Keratinocyte (primary cell): ENCODE data around the gene KIF13A.

Source experiments
- EZH2 ChIP-seq: IDR thresholded peaks from one replicate; pipeline ENCODE4 v1.6.1; 2012; ENCODE audit warnings: inconsistent platforms, mild to moderate bottlenecking, low read length, moderate library complexity
- TF ChIP-seq, protein P1 (sequence below), 3 experiments: IDR thresholded peaks in 1 of 3; conservative IDR thresholded peaks in 1 of 3; optimal IDR thresholded peaks in 1 of 3; 2 replicates in 2 of 3; 3 replicates in 1 of 3; pipeline versions ENCODE3 to v1.5.1; 2011; ENCODE audit warnings: low read length in 3 of 3, mild to moderate bottlenecking in 3 of 3, moderate library complexity in 2 of 3, control low read depth in 1 of 3, inconsistent platforms in 1 of 3; ENCODE audit not compliant: insufficient read depth in 2 of 3; ENCODE audit errors: extremely low read depth in 1 of 3

DNA sequence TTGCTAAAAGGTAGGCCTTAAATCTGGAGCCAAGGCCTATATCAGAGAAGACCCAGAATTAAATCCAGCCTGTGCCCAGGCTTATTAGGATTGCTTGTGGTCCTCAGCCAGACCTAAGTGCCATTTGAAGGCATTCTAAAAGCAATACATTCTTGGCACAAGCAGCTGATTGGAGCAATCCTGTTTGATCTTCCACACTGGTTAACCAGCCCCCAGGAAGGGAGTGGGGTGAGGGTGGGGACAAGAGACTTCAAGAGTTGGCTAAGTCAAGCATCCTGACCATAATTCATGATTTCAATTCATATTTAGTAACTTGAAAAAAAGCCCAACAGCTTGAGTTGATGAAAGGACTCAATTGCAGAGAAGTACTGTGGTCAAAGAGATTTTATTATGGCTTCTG, 128.9 kb downstream of the KIF13A start:
- TF ChIP-seq, protein P1, sequence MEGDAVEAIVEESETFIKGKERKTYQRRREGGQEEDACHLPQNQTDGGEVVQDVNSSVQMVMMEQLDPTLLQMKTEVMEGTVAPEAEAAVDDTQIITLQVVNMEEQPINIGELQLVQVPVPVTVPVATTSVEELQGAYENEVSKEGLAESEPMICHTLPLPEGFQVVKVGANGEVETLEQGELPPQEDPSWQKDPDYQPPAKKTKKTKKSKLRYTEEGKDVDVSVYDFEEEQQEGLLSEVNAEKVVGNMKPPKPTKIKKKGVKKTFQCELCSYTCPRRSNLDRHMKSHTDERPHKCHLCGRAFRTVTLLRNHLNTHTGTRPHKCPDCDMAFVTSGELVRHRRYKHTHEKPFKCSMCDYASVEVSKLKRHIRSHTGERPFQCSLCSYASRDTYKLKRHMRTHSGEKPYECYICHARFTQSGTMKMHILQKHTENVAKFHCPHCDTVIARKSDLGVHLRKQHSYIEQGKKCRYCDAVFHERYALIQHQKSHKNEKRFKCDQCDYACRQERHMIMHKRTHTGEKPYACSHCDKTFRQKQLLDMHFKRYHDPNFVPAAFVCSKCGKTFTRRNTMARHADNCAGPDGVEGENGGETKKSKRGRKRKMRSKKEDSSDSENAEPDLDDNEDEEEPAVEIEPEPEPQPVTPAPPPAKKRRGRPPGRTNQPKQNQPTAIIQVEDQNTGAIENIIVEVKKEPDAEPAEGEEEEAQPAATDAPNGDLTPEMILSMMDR (optimal IDR thresholded peaks at IDR 0.05 in 1 of 3, IDR thresholded peaks at IDR 0.05 in 1 of 3, conservative IDR thresholded peaks at IDR 0.05 in 1 of 3; ENCODE audit: extremely low read depth in 1 of 3, insufficient read depth in 2 of 3, low read length in 3 of 3): no peak
- no peak for TF ChIP-seq EZH2
